Measurements from ENCODE around the gene GALNT6.

Gene GALNT6

GRCh38 chr12:51383269-51383905 lies 7.8 kb downstream of the GALNT6 start:
- no peak for DNase-seq (ENCODE audit: low read depth)
- no peak for TF ChIP-seq CTCF (conservative IDR thresholded peaks at IDR 0.05; ENCODE audit: low read depth, low read length)

GRCh38 chr12:51382173-51382572 lies 9.0 kb downstream of the GALNT6 start:
- no peak overlapping the region for H3K4me3 ChIP-seq (ENCODE audit: low read length)
- no peak for TF ChIP-seq CTCF (conservative IDR thresholded peaks at IDR 0.05; ENCODE audit: low read depth, low read length)

More at GRCh38 chr12:51383269-51383905, 7.8 kb downstream of the GALNT6 start:
- no peak overlapping the region for H3K4me3 ChIP-seq (ENCODE audit: low read length)

GRCh38 chr12:51381226-51382079 lies 9.8 kb downstream of the GALNT6 start:
- TF ChIP-seq CTCF (conservative IDR thresholded peaks at IDR 0.05; ENCODE audit: low read depth, low read length), result no peak
- DNase-seq (ENCODE audit: low read depth), result peak; percentile 55

More at GRCh38 chr12:51382173-51382572, 9.0 kb downstream of the GALNT6 start:
- no peak for DNase-seq (ENCODE audit: low read depth)

GRCh38 chr12:51379571-51379970 lies 11.6 kb downstream of the GALNT6 start:
- DNase-seq (ENCODE audit: low read depth), result no peak
- TF ChIP-seq CTCF (conservative IDR thresholded peaks at IDR 0.05; ENCODE audit: low read depth, low read length), result no peak
- no peak overlapping the region for H3K4me3 ChIP-seq (ENCODE audit: low read length)

More at GRCh38 chr12:51381226-51382079, 9.8 kb downstream of the GALNT6 start:
- no peak overlapping the region for H3K4me3 ChIP-seq (ENCODE audit: low read length)

GRCh38 chr12:51378749-51379148 lies 12.5 kb downstream of the GALNT6 start:
- H3K4me3 ChIP-seq (ENCODE audit: low read length), result no peak overlapping the region
- DNase-seq (ENCODE audit: low read depth), result peak; percentile 18
- no peak for TF ChIP-seq CTCF (conservative IDR thresholded peaks at IDR 0.05; ENCODE audit: low read depth, low read length)

- no peak for DNase-seq (ENCODE audit: low read depth)
- peak; percentile 5 for TF ChIP-seq CTCF (conservative IDR thresholded peaks at IDR 0.05; ENCODE audit: low read depth, low read length)
- no peak overlapping the region for H3K4me3 ChIP-seq (ENCODE audit: low read length)
Measured at GRCh38 chr12:51377099-51377984, 13.9 kb downstream of the GALNT6 start.
